Retinal pigment epithelial cell (primary cell): ENCODE results near the gene GRPEL1.

ENCODE experiments used
- DNase-seq: peaks from one replicate; pipeline ENCODE4 v3.0.0-alpha.2; 2010; ENCODE audit warnings: low read depth
- H3K4me3 ChIP-seq: 2 replicates; pipeline ENCODE4 v1.5.1; 2011; ENCODE audit warnings: mild to moderate bottlenecking, low read length, control low read depth, moderate library complexity
- TF ChIP-seq, protein P1 (sequence below): conservative IDR thresholded peaks from 2 replicates; pipeline ENCODE4 v1.5.1; 2011; ENCODE audit warnings: low read depth, low read length, control low read depth, inconsistent platforms

The GRPEL1 gene

GRCh38 chr4:7050481-7051143 is 17.3 kb downstream of the GRPEL1 start:
- TF ChIP-seq, protein P1, sequence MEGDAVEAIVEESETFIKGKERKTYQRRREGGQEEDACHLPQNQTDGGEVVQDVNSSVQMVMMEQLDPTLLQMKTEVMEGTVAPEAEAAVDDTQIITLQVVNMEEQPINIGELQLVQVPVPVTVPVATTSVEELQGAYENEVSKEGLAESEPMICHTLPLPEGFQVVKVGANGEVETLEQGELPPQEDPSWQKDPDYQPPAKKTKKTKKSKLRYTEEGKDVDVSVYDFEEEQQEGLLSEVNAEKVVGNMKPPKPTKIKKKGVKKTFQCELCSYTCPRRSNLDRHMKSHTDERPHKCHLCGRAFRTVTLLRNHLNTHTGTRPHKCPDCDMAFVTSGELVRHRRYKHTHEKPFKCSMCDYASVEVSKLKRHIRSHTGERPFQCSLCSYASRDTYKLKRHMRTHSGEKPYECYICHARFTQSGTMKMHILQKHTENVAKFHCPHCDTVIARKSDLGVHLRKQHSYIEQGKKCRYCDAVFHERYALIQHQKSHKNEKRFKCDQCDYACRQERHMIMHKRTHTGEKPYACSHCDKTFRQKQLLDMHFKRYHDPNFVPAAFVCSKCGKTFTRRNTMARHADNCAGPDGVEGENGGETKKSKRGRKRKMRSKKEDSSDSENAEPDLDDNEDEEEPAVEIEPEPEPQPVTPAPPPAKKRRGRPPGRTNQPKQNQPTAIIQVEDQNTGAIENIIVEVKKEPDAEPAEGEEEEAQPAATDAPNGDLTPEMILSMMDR, result no peak
- H3K4me3 ChIP-seq, result no peak overlapping the region
- no peak for DNase-seq

- TF ChIP-seq, protein P1, result no peak
- no peak for DNase-seq
- H3K4me3 ChIP-seq, result no peak overlapping the region
These were observed 18.1 kb downstream of the GRPEL1 start for GRCh38 chr4:7049739-7050138.

- DNase-seq, result no peak
- no peak overlapping the region for H3K4me3 ChIP-seq
- TF ChIP-seq, protein P1, result no peak
These were observed 18.6 kb downstream of the GRPEL1 start for GRCh38 chr4:7049295-7049694.

GRCh38 chr4:7048642-7049041 is 19.2 kb downstream of the GRPEL1 start:
- no peak for DNase-seq
- TF ChIP-seq, protein P1, result no peak
- H3K4me3 ChIP-seq, result no peak overlapping the region

DNA sequence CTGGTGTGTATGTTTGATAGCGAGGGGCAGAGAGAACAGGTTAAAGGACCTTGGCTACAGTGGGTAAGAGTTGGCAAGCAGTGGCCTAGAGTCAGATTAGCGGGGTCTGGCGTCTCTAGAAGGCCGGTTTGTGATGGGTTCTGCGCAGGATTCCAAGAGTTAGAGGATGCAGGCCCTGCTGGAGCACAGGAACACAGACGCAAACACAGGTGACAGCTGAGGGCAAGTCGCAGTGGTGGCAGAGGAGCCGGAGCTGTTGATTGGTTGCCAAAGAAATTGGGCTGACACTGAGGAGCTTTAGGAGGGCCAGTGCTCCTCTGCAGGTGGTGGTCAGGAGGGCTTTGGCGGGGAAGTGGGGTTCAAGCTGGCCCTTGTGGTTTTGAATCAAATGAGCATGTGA is 20.9 kb downstream of the GRPEL1 start:
- no peak overlapping the region for H3K4me3 ChIP-seq
- TF ChIP-seq, protein P1, result no peak
- no peak for DNase-seq

DNA sequence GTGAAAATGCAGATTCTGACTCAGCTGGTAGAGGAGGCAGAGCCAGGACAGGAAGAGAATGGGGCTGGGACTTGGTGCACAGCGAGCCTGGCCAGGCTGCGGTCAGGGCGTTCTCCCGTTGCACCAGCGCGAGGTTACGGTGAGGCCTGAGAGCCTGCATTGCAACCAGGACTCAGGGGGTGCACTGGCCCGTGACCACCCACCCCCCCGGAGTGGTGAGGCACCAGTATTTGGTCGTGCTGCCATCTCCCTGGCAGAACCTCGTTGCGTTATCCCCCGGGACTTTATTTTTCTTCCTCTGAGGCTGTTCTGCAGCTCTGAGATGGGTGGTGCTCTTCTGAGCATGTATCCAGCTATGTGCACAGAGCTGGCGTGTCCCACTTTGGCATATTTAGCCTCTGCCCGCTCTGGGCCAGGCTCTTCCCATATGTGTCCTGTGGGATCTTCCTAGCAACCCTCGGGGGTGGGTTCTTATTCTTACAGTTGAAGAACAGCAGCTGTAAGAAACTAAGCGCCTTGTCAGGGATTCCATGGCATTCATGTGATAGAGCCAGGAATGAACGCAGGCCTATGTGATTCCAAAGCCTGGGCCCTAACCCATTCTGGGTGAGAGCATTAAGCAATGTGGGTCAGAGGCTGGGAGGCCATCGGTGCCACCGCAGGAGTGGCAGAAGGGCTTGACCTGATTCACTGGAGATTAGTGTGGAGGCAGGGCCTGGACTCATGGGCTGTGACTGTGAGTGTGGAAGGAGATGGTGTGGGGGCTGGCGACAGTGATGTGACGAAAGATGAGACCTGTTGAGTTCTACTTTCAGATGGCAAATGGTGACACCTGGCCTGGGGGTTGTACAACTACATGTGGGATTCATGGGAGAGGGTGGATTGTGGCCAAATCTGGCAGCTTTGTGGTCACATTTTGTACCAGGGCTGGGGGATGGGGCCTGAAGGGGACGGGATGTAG is 21.6 kb downstream of the GRPEL1 start:
- TF ChIP-seq, protein P1, result no peak
- peak overlapping the region; percentile 3 for H3K4me3 ChIP-seq
- no peak for DNase-seq
